HG03108 (cell line): Measurements from ENCODE around the gene GSTM1.
"Not testable (repeated sequence)": the region's sequence is repeated elsewhere in the genome, so short reads cannot be mapped to it uniquely, and the experiment has no call there.

Experiments used
- ATAC-seq: cut with Tn5 transposase; IDR thresholded peaks from one replicate; pipeline ENCODE4 v1.9.1; 2021; ENCODE audit warnings: moderate library complexity; ENCODE audit not compliant: unreplicated experiment

GSTM1 gene

DNA sequence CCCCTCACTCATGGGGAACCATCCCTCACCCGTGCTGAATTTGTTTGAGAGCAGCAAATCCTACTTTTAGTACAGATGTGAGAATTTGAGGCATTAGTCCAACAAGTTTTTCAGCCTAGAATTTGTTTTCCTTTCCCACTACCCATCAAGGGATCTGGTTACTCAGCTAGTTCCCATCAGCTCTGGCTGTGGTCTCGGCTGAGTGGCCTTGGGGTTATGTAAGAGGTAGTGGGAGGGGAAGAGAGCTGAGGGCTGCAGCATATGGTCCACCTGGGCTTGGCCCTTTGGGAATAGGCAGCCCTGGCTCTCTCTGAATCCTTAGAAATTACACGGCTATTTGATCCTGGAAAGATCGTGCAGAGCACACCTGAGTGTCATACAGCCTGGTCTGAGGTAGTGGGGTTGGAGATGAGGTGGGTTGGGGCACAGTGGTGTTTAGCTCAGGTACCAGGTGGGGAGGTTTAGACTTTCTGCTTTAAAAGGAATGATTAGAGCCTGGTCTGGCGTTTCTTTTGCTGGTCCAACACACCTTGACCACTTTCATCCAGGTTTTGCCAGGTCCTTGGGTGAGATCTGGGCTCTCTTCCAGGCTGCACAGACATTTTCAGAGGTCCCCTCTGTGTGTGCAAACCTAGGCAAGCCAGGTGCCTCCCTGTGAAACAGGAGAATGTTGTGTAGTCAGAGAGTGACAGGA lies 27.5 kb upstream of the GSTM1 start:
- ATAC-seq: no peak

DNA sequence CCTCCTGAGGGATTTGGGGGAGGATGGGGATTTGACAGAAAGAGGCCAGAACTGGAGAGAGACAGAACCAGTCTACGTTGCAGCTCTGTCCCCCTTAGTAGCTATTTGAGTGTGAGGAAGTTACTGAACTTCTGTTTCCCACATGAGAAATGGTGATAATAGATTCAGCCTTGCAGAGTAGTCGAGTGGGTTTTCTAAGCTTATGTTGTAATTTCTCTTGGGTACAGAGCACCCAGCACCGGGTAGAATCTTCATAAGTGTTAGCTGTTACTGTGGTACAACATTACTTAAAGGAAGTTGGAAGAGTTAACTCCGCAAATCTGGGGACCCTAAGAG lies 27.0 kb upstream of the GSTM1 start:
- not testable (repeated sequence) for ATAC-seq

GRCh38 chr1:109661391-109661790 lies 26.2 kb upstream of the GSTM1 start:
- no peak for ATAC-seq

DNA sequence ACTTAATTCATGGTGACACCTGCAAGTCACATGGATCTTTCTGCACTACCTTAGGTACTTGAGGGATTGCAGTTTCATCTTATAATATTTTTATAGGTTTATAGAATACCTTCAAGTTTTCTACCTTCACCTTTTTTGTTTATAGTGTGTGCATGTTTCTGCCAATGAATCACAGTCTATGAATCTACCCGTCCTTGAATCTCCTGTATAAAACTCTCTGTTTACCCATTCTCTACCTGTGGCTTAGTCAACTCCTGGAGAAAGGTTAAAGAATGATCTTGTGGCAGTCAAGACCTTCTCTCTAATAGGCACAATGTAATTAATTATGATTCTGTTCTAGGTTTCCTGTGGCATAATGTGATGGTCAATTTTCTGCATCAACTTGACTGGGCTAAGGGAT lies 22.9 kb upstream of the GSTM1 start:
- ATAC-seq: no peak

DNA sequence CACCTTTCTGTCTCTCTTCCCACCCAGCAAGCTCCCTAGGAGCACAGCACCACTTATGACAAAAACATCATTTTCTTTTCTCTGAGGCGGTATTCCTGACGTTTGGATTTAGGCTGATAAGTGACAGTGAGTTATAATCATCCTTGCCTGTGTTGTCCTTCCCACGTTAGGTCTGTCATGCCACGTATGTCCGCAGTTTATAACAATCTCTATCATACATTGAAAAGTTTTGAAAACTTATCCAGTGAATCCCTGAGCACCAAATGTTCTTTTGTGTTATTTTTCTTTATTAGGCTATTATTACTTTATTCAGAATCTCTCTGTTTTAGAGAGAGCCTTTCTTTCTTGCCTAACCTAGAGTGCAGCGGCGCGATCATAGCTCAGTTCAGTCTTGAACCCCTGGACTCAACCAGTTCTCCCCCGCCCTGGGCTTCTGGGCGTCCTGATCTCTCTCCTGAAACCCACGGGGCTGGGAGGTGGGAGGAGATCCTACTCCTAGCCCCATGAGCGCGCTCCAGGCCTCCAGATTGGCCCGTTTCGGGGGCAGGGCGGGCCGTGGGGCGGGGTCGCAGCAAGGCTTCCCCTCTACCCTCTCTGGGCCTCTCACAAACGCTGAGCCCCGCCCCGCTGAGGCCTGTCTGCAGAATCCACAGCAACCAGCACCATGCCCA lies 20.0 kb upstream of the GSTM1 start, which contains the start of gene GSTM2:
Gene GSTM2, plus strand, starts transcription at position 606 of the 671 bp plus-strand sequence. Its CDS starts 59 bp downstream, at position 665.
- peak; percentile 92 for ATAC-seq

DNA sequence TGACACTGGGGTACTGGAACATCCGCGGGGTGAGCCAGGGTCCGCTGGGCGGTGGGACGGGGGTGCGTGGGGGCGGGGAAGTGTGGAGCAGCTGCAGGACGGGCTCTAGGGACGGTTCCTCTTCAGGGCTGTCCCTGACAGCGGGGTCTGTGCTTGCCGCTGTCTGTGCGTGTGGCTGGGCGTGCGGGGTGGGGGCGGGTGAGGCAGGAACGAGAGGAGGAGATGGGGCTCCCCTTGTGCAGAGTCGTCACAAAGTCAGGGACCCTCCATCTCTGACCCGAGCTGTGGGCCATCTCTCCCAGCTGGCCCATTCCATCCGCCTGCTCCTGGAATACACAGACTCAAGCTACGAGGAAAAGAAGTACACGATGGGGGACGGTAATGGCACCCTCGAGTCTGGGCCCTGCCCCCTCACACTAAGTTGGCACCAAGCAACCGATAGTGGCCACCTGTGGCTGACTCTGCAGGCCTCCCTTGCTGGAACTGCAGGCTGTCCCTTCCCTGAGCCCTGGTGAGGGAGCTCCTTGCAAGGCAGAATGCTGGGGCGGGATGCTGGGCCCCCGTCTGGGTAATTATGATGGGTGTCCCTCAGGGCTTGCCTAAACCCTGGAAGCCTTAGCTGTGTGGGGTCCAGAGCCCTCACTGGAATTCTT lies 19.4 kb upstream of the GSTM1 start:
- no peak for ATAC-seq

GRCh38 chr1:109669246-109669948 lies 18.2 kb upstream of the GSTM1 start:
- no peak for ATAC-seq

GRCh38 chr1:109669949-109670302 lies 17.7 kb upstream of the GSTM1 start:
- ATAC-seq: not testable (repeated sequence)

DNA sequence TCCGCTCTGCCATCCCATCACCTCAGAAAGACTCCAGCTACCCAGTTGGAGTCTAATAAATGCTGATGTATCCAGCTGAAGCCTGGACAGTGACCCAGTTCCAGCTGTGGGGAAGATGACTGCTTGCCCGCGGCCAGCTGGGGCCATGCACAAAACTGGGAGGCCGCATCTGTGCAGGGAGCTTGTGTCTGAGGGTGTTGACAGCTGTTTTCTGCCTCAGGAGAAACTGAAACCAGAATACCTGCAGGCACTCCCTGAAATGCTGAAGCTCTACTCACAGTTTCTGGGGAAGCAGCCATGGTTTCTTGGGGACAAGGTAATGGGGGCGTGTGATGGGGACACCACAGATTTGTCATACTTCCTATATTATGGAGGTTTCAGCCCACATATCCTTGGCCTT lies 16.6 kb upstream of the GSTM1 start:
- no peak for ATAC-seq

DNA sequence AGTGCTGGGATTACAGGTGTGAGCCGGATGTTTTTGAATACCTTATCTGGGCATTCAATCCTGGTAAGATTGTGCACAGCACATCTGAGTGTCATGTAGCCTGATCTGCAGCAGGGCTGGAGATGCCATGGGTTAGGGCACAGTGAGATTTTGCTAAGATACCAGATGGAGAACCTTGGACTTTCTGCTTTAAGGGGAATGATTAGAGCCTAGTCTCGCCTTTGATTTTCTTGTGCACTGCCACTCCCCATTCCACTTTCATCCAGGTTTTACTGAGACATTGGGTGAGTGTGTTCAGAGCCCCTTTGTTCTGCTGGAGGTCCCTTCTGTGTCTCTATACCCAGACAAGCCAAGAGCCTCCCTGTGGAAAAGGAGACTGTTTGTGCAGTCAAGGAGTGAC lies 13.8 kb upstream of the GSTM1 start:
- ATAC-seq: not testable (repeated sequence)

DNA sequence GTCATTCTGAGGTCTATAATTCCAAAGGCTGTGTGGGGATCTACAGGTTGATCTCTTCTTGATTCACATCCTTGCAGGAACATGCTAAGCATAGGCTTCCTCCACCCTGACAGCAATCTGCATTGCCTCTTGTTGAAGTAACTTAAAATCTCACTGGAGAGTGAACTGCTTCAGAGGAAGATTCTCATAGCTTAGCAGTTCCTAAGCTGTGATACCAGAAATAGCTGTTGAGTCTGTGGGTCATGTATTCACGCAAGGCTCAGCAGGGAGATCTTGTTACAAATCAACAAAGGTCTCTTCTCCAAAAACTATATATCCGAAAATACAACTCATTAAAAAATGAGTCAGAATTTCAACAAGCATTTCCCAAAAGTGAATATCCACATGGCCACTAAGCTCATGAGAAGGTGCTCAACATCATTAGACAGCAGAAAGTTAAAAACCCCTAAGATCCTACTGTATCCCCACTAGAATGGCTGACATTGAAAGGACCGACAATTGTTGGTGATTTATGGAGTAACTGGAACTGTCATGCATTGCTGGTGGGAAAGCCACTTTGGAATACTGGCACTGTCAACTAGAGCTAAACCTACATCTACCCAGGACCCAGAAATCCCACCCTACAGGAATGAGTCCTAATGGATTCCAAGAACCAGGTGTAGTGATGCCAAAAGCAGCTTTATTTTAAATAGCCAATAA lies 10.8 kb upstream of the GSTM1 start:
- ATAC-seq: not testable (repeated sequence)

- no peak for ATAC-seq
These were observed 10.2 kb upstream of the GSTM1 start for GRCh38 chr1:109677459-109677858.

GRCh38 chr1:109678637-109679036 lies 9.0 kb upstream of the GSTM1 start:
- ATAC-seq: not testable (repeated sequence)

DNA sequence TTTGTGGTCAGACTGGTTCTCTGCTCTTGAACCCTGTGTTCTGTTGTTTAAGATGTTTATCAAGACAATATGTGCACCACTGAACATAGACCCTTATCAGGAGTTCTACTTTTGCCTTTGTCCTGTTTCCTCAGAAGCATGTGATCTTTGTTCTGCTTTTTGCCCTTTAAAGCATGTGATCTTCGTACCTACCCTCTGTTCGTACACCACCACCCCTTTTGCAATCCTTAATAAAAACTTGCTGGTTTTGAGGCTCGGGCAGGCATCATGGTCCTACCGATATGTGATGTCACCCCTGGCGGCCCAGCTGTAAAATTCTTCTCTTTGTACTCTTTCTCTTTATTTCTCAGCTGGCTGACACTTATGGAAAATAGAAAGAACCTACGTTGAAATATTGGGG lies 2.8 kb upstream of the GSTM1 start:
- ATAC-seq: not testable (repeated sequence)

GRCh38 chr1:109685399-109685798 lies 2.2 kb upstream of the GSTM1 start:
- not testable (repeated sequence) for ATAC-seq

DNA sequence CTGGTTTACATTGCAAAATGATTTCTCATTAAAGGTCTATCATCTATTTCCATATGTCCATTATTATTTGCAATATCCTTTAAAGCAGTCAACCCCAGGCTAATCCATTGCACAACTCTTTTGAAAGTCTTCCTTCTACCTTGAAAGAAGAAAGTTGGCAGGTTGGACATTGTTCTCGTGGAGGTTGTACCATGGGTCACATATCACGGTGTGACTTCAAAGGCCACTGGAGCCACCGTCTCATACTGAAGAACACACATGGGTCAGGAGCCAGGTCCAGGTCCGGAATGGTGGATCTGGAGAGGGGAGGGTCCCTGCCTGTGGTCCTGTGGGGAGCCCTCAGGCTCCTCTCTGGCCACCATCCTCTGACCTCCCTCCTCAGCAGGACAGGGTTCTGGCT lies 1.7 kb upstream of the GSTM1 start:
- not testable (repeated sequence) for ATAC-seq

GRCh38 chr1:109687109-109687508 lies 508 bp upstream of the GSTM1 start:
- ATAC-seq: not testable (repeated sequence)

- no peak for ATAC-seq
These were observed 2.3 kb downstream of the GSTM1 start for GRCh38 chr1:109689844-109690405.

- ATAC-seq: no peak
These were observed 4.1 kb downstream of the GSTM1 start for GRCh38 chr1:109691759-109692158.

GRCh38 chr1:109694400-109694799 lies 6.8 kb downstream of the GSTM1 start:
- ATAC-seq: not testable (repeated sequence)

DNA sequence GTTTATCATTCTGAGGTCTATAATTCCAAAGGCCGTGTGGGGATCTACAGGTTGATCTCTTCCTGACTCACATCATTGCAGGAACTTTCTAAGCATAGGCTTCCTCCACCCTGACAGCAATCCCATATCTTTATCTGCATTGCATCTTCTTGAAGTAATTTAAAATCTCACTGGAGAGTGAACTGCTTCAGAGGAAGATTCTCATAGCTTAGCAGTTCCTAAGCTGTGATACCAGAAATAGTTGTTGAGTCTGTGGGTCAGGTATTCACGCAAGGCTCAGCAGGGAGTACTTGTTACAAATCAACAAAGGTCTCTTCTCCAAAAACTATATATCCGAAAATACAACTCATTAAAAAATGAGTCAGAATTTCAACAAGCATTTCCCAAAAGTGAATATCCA lies 7.5 kb downstream of the GSTM1 start:
- ATAC-seq: not testable (repeated sequence)
